ENCODE results near the gene CYBRD1.

DNA sequence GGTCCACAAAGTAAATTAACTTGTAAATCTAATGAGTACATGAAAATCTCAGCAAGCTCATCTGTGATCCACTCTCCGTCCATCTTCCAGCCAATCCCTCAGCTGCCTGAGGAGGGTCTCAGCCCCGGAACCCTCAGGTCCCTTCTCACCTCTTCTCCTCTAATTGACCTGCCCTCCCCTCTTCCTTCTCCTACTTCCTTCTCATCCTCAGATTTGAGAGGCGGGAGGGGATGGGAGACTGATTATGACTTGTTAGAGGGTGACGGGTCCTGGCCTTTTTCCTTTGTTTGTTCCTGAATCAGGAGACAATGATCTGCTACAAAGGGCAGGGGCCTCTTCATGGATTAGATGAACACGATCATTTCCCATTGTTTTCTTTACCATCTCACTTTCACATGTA is 80.1 kb downstream of the CYBRD1 start:
- TF ChIP-seq POLR2A (IDR thresholded peaks at IDR 0.05) (no peak), POLR2AphosphoS5 (IDR thresholded peaks at IDR 0.05) (no peak), EP300 (IDR thresholded peaks at IDR 0.05) (no peak)
- TF ChIP-seq, protein P1, sequence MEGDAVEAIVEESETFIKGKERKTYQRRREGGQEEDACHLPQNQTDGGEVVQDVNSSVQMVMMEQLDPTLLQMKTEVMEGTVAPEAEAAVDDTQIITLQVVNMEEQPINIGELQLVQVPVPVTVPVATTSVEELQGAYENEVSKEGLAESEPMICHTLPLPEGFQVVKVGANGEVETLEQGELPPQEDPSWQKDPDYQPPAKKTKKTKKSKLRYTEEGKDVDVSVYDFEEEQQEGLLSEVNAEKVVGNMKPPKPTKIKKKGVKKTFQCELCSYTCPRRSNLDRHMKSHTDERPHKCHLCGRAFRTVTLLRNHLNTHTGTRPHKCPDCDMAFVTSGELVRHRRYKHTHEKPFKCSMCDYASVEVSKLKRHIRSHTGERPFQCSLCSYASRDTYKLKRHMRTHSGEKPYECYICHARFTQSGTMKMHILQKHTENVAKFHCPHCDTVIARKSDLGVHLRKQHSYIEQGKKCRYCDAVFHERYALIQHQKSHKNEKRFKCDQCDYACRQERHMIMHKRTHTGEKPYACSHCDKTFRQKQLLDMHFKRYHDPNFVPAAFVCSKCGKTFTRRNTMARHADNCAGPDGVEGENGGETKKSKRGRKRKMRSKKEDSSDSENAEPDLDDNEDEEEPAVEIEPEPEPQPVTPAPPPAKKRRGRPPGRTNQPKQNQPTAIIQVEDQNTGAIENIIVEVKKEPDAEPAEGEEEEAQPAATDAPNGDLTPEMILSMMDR (IDR thresholded peaks at IDR 0.05) = no peak
